ENCODE measurements around the gene ARHGDIA. TPM values are rescaled to one million over a fixed set of nuclear protein-coding genes. Genes with fewer than 3 reads are reported as not detected.

ARHGDIA gene
- total RNA-seq, 2 donors from 2014 or later: 369 to 410 TPM

DNA sequence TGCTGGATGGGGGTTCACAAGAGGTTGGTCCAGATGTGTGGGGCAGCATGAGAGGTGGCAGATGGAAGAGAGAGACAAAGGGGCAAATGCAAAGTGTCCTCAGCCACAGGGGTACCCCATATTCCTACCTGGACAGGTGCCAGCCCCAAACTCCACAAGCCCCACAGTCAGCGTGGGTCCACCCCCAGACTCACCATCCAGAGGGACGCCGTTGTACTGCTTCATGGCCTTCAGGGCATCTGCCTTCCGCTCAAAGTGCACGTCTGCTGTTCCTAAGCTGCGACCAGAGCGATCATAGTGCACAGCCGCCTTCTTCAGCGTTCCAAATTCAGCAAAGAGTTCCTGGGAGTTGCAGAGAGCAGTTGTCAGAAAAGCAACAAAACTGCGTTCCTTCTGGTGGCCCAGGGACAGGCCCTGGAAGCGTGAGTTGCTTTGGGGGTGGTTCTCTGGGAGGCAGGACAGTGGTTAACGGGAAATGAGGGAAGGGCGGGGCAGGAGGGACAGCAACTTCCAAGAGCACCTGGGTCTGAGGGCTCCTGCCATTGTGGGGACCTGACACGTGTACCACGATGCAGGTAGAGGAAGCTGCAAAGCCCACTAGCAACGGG is 18.0 kb upstream of the ARHGDIA start:
- H3K4me1 Mint-ChIP-seq (ENCODE audit: low read depth): peaks cover 31% of the 10 kb centered on the region
- ATAC-seq (replicated peaks in 1 of 2) (no peak), DNase-seq (no peak)
- peak overlapping the region; percentile 64 to 86 for H3K4me3 Mint-ChIP-seq
- H3K36me3 Mint-ChIP-seq (ENCODE audit: insufficient read depth in 2 of 2): peaks cover 16 to 37% of the 10 kb centered on the region in 2 donors
- H3K27ac Mint-ChIP-seq: peak overlapping the region; percentile 7
- no peaks in the 10 kb centered on the region for H3K9me3 Mint-ChIP-seq
- H3K27me3 Mint-ChIP-seq (ENCODE audit: low read depth): no peaks in the 10 kb centered on the region

DNA sequence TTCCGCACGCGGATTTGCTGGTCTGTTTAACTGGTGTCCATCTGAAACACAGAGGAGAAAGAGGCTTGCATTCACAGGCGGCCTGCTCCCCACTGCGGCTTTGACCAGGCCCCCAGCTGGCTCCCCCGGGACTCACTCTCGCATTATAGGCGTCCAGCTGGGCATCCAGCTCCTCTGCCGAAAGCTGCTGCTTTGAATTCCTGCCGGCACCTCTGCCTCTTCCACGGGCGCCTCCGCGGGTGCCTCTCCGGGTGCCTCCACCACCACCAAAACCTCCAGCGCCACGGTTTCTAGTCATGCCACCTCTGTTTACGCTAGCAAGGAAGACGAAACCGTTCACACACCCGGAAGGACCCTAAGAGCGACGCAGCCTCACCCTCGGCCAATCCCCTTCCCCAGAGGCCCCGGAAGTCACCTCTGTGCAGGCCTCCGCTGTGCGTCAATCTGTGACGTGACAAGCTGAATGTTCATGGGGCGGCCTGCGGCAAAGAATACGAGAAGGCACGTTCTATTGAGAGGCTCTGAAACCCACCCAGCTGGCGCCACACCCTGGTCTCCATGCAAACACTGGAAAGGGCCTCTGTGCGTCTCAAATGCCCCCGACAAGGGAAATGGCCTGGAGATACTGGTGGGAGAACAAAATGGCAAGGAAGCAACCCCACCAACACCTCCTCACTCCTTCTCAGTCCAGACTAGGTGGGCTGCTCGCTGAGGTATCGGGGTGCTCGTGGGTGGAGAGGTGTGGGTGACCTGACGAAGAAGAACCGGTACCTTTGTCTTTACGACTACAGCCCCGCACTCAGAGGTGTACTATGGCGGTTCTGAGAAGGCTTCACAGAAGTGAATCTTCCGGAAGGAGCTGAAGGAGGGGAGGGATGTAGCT is 17.2 kb upstream of the ARHGDIA start:
- ATAC-seq (replicated peaks in 1 of 2) (no peak), DNase-seq (no peak)
- peak overlapping the region; percentile 64 to 86 for H3K4me3 Mint-ChIP-seq
- no peaks in the 10 kb centered on the region for H3K9me3 Mint-ChIP-seq
- H3K36me3 Mint-ChIP-seq (ENCODE audit: insufficient read depth in 2 of 2): peaks cover 16 to 40% of the 10 kb centered on the region in 2 donors
- H3K4me1 Mint-ChIP-seq (ENCODE audit: low read depth): peaks cover 31% of the 10 kb centered on the region
- peak overlapping the region; percentile 63 for H3K27ac Mint-ChIP-seq
- H3K27me3 Mint-ChIP-seq (ENCODE audit: low read depth): no peaks in the 10 kb centered on the region

DNA sequence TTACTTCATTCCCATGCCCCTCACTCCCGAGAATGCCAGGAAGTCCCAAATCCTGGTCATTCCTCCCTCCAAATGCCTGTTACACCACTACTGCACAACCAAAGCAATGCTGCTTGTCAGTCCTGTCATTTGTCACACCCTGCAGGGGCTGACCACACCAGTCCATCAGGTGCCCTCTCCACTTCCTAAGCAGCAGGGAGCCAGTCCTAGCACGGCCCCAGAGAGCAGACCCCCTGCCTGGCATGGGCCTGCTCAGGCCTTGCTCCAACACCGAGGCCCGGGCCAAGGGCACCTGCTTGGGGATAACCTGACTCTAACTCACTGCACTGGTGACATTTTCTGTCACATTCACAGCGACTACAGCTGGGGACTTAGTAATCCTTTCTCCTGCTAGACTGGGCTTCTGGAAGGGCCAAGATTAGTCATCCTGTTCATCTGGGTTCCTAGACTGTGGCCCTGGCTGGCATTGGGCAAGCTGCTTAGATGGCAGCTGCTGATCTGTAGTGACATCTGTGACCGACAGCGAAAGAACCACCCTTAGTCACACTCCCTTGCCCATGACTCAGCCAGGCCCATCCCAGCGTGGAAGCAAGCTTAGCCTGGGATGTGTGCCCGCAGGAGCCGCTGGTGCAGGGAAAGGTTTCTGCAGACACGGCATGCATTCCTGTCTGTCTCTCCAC is 14.9 kb upstream of the ARHGDIA start:
- ATAC-seq (replicated peaks in 1 of 2) (peak in 1 of 2 donors; percentile 12), DNase-seq (no peak)
- Mint-ChIP-seq H3K36me3 (ENCODE audit: insufficient read depth in 2 of 2) (peaks cover 15 to 48% of the 10 kb centered on the region in 2 donors), H3K27me3 (ENCODE audit: low read depth) (no peaks in the 10 kb centered on the region), H3K27ac (no peak overlapping the region), H3K4me1 (ENCODE audit: low read depth) (peaks cover 31% of the 10 kb centered on the region), H3K4me3 (no peak overlapping the region), H3K9me3 (no peaks in the 10 kb centered on the region)

DNA sequence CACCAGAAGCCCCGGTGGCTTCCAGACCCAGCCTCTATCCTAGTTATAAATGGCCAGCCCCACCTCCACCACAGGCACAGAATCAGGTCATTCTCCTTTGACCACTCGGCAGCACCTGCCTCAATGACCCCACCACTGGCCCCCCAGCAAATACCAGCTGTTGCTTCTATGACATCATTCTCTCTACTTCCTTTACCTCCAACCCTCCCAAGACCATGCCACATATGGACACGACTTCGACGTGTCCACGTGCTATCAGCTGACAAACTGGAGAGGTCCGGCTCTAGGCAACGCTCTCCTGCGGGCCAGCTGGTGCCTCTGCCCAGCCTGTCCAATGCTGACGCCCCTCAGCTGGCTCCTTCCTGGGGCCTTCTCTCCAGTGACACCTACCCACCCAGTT is 14.3 kb upstream of the ARHGDIA start:
- H3K27me3 Mint-ChIP-seq (ENCODE audit: low read depth): no peaks in the 10 kb centered on the region
- no peak for ATAC-seq (replicated peaks in 1 of 2)
- no peak for DNase-seq
- peaks cover 31% of the 10 kb centered on the region for H3K4me1 Mint-ChIP-seq (ENCODE audit: low read depth)
- H3K27ac Mint-ChIP-seq: no peak overlapping the region
- peaks cover 15 to 52% of the 10 kb centered on the region in 2 donors for H3K36me3 Mint-ChIP-seq (ENCODE audit: insufficient read depth in 2 of 2)
- H3K4me3 Mint-ChIP-seq: no peak overlapping the region
- H3K9me3 Mint-ChIP-seq: no peaks in the 10 kb centered on the region

DNA sequence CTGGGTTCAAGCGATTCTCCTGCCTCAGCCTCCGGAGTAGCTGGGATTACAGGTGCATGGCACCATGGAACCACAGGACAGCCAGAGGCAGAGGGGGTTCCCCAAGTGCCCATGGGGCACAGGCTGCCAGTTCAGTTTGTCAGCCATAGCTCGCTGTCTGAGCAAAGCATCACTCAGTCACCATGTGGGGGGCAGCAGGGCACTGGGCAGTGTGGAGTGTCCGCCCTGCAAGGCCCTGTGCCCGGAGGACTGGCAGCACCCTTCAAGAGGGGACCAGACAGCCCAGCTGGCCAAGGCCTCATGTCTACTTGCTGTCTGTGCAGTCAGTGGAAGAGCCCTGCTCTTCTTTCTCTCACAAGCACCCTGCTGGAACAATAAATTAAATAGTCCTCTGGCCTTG is 13.8 kb upstream of the ARHGDIA start:
- Mint-ChIP-seq H3K27ac (no peak overlapping the region), H3K36me3 (ENCODE audit: insufficient read depth in 2 of 2) (peaks cover 15 to 49% of the 10 kb centered on the region in 2 donors), H3K4me3 (no peak overlapping the region), H3K4me1 (ENCODE audit: low read depth) (peaks cover 31% of the 10 kb centered on the region), H3K9me3 (no peaks in the 10 kb centered on the region), H3K27me3 (ENCODE audit: low read depth) (no peaks in the 10 kb centered on the region)
- ATAC-seq (replicated peaks in 1 of 2) (peak; percentile 14 to 27), DNase-seq (no peak)

DNA sequence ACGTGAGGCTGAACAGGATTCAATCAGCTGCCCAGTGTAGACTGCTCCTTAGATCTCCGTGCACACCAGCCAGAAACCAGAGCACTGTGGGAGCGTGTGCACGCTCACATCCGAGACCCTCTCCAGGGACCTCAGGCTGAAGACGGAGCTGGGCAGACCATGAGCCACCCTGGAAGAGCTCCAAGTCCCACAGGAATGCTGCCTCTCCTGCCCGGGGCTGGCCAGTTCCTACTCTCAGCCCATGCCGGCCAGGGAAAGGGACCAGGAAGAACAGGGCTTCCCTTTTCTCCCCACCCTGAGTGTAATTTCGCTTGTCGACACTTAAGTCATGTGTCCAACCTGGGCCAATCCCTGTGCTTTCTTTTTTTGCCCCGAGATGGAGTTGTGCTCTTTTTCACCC is 13.4 kb upstream of the ARHGDIA start:
- Mint-ChIP-seq H3K4me1 (ENCODE audit: low read depth) (peaks cover 31% of the 10 kb centered on the region), H3K4me3 (no peak overlapping the region), H3K27me3 (ENCODE audit: low read depth) (no peaks in the 10 kb centered on the region), H3K27ac (no peak overlapping the region), H3K9me3 (no peaks in the 10 kb centered on the region), H3K36me3 (ENCODE audit: insufficient read depth in 2 of 2) (peaks cover 15 to 53% of the 10 kb centered on the region in 2 donors)
- peak in 1 of 2 donors; percentile 16 for ATAC-seq (replicated peaks in 1 of 2)
- no peak for DNase-seq

DNA sequence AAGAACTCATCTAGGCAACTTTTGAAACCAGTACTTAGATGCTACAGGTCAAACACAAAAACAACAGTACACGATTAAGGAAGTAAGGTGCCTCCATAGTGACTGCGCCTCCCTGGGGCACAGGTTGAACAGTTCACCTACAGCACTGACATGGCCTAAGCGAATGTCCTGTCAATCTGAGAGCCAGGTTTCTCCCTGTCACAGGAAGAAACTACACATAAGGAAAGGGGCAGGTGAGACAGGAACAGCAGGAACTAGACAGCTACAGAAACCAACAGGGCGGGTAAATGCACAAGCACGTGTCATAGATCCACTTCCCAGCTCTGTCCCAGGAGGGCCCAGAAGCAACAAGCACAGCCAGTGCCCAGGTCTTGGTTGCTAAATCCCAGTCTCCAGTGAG is 8.0 kb upstream of the ARHGDIA start:
- ATAC-seq (replicated peaks in 1 of 2): no peak
- peaks cover 5 to 32% of the 10 kb centered on the region in 2 donors for H3K36me3 Mint-ChIP-seq (ENCODE audit: insufficient read depth in 2 of 2)
- H3K4me1 Mint-ChIP-seq (ENCODE audit: low read depth): peaks cover 8% of the 10 kb centered on the region
- no peak overlapping the region for H3K4me3 Mint-ChIP-seq
- no peaks in the 10 kb centered on the region for H3K27me3 Mint-ChIP-seq (ENCODE audit: low read depth)
- DNase-seq: no peak
- no peak overlapping the region for H3K27ac Mint-ChIP-seq
- H3K9me3 Mint-ChIP-seq: no peaks in the 10 kb centered on the region

DNA sequence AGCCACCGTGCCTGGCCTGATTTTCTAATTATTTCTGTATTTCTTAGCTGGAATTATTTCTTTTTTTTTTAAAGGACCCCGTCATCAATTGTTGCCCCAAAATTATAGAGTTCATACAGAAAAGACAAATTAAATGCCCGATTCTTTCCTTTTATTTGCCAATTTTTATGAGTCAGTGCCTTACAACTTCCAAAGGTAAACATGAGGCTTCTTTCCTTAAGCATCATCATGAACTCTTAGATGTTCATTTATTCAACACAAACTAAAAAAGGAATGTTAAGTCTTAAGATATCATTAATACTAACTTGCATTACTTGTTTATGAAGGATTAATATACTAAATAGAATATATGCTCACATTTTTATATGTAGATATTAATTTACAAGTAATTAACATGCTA is 7.2 kb upstream of the ARHGDIA start:
- Mint-ChIP-seq H3K27ac (no peak overlapping the region), H3K9me3 (no peaks in the 10 kb centered on the region), H3K36me3 (ENCODE audit: insufficient read depth in 2 of 2) (peaks cover 5 to 28% of the 10 kb centered on the region in 2 donors), H3K27me3 (ENCODE audit: low read depth) (no peaks in the 10 kb centered on the region), H3K4me3 (no peak overlapping the region), H3K4me1 (ENCODE audit: low read depth) (peaks cover 17% of the 10 kb centered on the region)
- no peak for ATAC-seq (replicated peaks in 1 of 2)
- no peak for DNase-seq

DNA sequence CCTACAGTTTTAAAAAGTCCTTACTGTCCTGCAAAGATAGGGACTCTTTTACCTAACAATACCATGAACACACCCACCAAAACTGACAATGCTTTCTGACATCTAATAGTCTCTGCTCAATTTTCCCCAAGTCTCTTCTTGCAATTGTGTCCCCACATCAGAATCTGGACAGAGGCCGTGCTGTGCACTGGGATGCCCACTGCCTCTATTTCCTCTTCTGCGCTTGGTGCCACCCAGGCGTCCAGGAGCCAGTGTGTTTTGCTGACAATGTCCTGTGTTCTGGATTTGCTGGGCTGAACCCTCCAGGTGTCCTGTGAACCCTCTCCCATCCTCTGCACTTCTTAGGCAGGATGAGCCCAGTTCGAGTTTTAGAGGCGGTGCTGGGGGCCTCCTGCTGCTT is 6.4 kb upstream of the ARHGDIA start:
- Mint-ChIP-seq H3K4me1 (ENCODE audit: low read depth) (peaks cover 24% of the 10 kb centered on the region), H3K27ac (no peak overlapping the region), H3K4me3 (no peak overlapping the region), H3K27me3 (ENCODE audit: low read depth) (no peaks in the 10 kb centered on the region), H3K9me3 (no peaks in the 10 kb centered on the region), H3K36me3 (ENCODE audit: insufficient read depth in 2 of 2) (peaks cover 5 to 27% of the 10 kb centered on the region in 2 donors)
- no peak for ATAC-seq (replicated peaks in 1 of 2)
- no peak for DNase-seq

DNA sequence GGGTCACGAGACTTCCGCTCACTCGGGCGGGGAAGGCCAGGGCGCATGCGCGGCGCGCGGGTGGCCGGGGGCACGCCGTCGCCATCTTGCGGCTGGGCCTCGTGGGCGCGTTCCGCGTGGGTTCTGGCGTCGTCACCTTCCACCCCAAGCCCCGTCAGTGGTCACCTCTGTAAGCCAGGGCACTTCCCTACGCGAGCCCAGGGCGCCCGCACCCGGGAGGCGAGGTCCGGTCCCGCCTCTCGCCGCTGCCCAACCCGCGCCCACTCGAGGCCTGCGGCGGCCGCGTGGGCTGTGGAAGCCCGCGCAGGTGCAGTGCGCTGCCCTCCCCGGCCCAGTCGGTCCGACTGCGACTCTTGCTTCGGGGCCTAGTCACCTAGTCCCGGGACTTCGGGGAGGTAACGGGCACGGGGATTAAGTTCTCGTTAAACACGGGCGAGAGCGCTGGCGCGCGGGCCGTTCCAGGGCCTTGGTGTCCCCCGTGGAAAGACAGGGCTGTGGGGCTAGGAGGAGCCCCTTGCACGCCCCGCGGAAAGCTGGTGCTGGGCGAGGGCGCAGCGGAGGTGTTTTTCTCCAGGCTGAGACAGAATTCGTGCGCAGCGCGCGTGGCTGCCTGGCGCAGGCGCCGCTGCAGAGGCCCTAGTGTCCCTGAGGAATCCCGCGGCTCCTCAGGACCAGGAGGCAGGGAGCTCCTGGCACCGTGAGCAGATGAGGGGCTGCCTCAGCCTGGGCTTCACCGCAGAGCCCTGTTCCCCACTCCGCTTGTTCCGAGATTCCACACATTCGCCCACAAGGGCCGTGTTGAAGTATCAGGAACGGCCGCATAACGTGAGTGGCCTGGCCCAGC is 472 bp upstream of the ARHGDIA start:
- Mint-ChIP-seq H3K27me3 (ENCODE audit: low read depth) (no peaks in the 10 kb centered on the region), H3K9me3 (no peaks in the 10 kb centered on the region), H3K4me3 (peak overlapping the region; percentile 89 to 90), H3K36me3 (ENCODE audit: insufficient read depth in 2 of 2) (peaks cover 5 to 7% of the 10 kb centered on the region in 2 donors), H3K27ac (peak overlapping the region; percentile 98), H3K4me1 (ENCODE audit: low read depth) (peaks cover 54% of the 10 kb centered on the region)
- peak in 1 of 2 donors; percentile 3 for ATAC-seq (replicated peaks in 1 of 2)
- DNase-seq: peak; percentile 97 to 99

DNA sequence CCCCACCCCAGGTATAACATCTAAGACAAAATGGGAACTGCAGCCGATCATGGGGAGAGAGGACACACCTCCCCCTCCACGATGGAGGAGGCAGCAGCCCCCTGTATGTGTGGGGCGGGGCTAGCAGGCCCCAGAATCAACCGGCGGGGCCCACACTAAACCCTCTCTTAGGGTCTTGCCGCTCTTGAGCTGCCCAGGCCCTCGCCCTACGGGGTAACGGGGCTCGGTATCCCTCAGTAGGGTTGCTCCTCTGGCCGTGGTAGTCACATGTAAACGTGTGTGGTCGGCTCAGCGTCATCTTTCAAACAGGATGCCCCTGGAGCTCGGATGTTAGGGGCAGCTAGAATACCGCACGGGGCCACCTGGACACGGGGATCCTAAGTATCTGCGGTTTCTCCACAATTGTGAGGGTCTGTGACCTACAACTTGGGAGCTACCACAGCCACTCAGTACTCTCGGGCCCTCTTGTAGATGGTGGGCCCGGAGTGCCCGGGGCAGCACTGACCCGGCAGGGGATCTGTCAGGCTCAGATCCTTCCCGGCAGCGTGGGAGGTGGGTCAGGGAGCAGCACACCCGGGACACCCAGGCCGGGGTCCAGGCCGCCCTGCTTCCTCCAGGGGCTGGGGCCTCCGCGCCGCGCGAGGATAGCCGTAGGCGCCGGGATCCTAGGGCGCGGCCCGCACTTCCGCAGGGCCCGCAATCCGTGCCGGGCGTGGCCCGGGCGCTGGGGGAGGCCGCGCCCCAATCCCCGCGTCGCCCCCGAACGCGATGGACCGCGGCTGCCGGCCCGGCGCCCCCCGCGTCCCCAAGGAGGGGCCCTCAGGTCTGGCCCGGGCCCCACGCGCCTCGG is 781 bp downstream of the ARHGDIA start:
- DNase-seq (peak; percentile 55 to 62), ATAC-seq (replicated peaks in 1 of 2) (peak; percentile 37 to 52)
- Mint-ChIP-seq H3K27me3 (ENCODE audit: low read depth) (no peaks in the 10 kb centered on the region), H3K4me1 (ENCODE audit: low read depth) (peaks cover 59% of the 10 kb centered on the region), H3K36me3 (ENCODE audit: insufficient read depth in 2 of 2) (peaks cover 5 to 7% of the 10 kb centered on the region in 2 donors), H3K9me3 (no peaks in the 10 kb centered on the region), H3K27ac (peak overlapping the region; percentile 85), H3K4me3 (peak overlapping the region; percentile 94)

All from activated T-cell treated with anti-CD3 and anti-CD28 coated beads, Interleukin-2, amount 50 U/mL, for 72 hours (primary cell).